HepG2 (cell line): Measurements from ENCODE around the gene PDE4DIP.
"Not testable (repeated sequence)": the region's sequence is repeated elsewhere in the genome, so short reads cannot be mapped to it uniquely, and the experiment has no call there.

Experiments
- CHCHD3 ChIP-seq: sonication (generic); formaldehyde crosslinking; IDR thresholded peaks from 2 replicates; pipeline ENCODE4 v1.8.0; 2022; ENCODE audit warnings: mild to moderate bottlenecking, missing genetic modification reagents, moderate library complexity
- CTCF ChIP-seq: sonication (generic); formaldehyde crosslinking; IDR thresholded peaks from 2 replicates; pipeline ENCODE4 v1.5.0; 2020; ENCODE audit warnings: mild to moderate bottlenecking, missing genetic modification reagents, moderate library complexity
- DMTF1 ChIP-seq: sonication (generic); formaldehyde crosslinking; IDR thresholded peaks from 2 replicates; pipeline ENCODE4 v1.4.0; 2020; ENCODE audit warnings: mild to moderate bottlenecking, missing genetic modification reagents
- HMGXB4 ChIP-seq, 2 experiments: sonication (generic) in 1 of 2; formaldehyde crosslinking in 1 of 2; IDR thresholded peaks; 2 replicates each; pipeline versions ENCODE4 v1.4.0 to v1.6.1; 2018 to 2020; ENCODE audit warnings: missing genetic modification reagents in 2 of 2, borderline replicate concordance in 1 of 2, low read depth in 1 of 2, mild to moderate bottlenecking in 1 of 2, missing biosample characterization in 1 of 2
- MEIS1 ChIP-seq: sonication (generic); formaldehyde crosslinking; IDR thresholded peaks from 2 replicates; pipeline ENCODE4 v1.9.0; 2021; ENCODE audit warnings: mild to moderate bottlenecking, missing genetic modification reagents, moderate library complexity, borderline replicate concordance
- PAWR ChIP-seq: sonication (generic); formaldehyde crosslinking; IDR thresholded peaks from 2 replicates; pipeline ENCODE4 v1.4.0; 2020; ENCODE audit warnings: missing genetic modification reagents, mild to moderate bottlenecking, borderline replicate concordance
- TCF7 ChIP-seq: sonication (generic); IDR thresholded peaks from 2 replicates; pipeline ENCODE4 v1.6.1; 2016; ENCODE audit warnings: antibody characterized with exemption, low read depth
- USF2 ChIP-seq, 2 experiments: sonication (generic) in 1 of 2; formaldehyde crosslinking in 1 of 2; IDR thresholded peaks; 2 replicates each; pipeline versions ENCODE4 v1.5.1 to v1.6.1; 2011 to 2020; ENCODE audit warnings: borderline replicate concordance in 1 of 2, low read depth in 1 of 2, low read length in 1 of 2, mild to moderate bottlenecking in 1 of 2, missing genetic modification reagents in 1 of 2, moderate library complexity in 1 of 2
- ZNF512 ChIP-seq: sonication (generic); formaldehyde crosslinking; IDR thresholded peaks from 2 replicates; pipeline ENCODE4 v1.4.0; 2020; ENCODE audit warnings: mild to moderate bottlenecking, missing genetic modification reagents
- ZSCAN12 ChIP-seq: sonication (generic); formaldehyde crosslinking; IDR thresholded peaks from 2 replicates; pipeline ENCODE4 v1.9.0; 2021; ENCODE audit warnings: mild to moderate bottlenecking, missing genetic modification reagents
- TF ChIP-seq, protein P1 (sequence below): sonication (generic); formaldehyde crosslinking; conservative IDR thresholded peaks from 2 replicates; pipeline ENCODE4 v1.8.1; 2023; ENCODE audit warnings: missing genetic modification reagents

DNA sequence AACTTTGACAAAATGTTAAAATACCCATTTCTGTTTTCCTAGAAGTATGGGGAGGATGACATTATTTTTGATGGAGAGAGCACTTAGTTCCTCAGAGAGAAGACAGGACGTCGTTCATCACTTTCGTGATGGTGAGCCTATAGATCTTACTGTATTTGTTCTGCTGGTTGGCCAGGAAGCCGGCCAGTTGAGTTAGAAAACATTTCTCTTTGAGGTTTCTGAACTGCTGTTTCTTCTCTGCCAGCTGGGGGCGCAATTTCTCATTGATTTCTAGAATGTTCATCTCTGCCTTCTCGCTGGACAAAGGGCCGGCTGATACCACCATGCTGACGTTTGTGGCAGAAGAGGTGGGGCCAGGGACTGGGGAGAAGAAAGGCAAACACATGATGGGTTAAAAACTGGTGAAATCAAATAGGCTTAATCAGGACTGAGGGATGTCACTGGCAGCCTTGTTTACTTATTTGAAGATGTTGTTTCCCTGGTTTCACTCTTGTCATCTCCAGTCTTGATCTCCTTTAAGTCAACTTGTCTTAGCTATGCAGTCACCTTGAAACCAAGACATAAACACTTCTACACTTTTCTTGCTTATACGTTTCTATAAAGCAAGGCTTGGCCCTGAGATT is 231.4 kb downstream of the PDE4DIP start:
- TF ChIP-seq ZNF512 (CRISPR knock-in tag); CHCHD3 (CRISPR knock-in tag); USF2 (IDR thresholded peaks at IDR 0.05; ENCODE audit: low read depth, low read length); USF2 (CRISPR knock-in tag; IDR thresholded peaks at IDR 0.05; ENCODE audit: borderline replicate concordance); PAWR (CRISPR knock-in tag); CTCF; MEIS1 (CRISPR knock-in tag); HMGXB4 (CRISPR knock-in tag; IDR thresholded peaks at IDR 0.05; ENCODE audit: borderline replicate concordance in 1 of 2, low read depth in 1 of 2); DMTF1 (CRISPR knock-in tag); TCF7; ZSCAN12 (CRISPR knock-in tag): not testable (repeated sequence)
- TF ChIP-seq, protein P1, sequence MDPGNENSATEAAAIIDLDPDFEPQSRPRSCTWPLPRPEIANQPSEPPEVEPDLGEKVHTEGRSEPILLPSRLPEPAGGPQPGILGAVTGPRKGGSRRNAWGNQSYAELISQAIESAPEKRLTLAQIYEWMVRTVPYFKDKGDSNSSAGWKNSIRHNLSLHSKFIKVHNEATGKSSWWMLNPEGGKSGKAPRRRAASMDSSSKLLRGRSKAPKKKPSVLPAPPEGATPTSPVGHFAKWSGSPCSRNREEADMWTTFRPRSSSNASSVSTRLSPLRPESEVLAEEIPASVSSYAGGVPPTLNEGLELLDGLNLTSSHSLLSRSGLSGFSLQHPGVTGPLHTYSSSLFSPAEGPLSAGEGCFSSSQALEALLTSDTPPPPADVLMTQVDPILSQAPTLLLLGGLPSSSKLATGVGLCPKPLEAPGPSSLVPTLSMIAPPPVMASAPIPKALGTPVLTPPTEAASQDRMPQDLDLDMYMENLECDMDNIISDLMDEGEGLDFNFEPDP (CRISPR knock-in tag) = not testable (repeated sequence)
